ENCODE measurements around the gene CLCA2. TPM values are rescaled to one million over a fixed set of nuclear protein-coding genes. Genes with fewer than 3 reads are reported as not detected.

CLCA2 gene
- under 0.01 TPM in 1 of 2 replicates, not detected in the other for total RNA-seq

GRCh38 chr1:86423873-86424272 lies at the start of gene CLCA2:
TSS of gene CLCA2 (plus strand) at chr1:86424171. CDS start at chr1:86424248, 77 bp downstream.

GRCh38 chr1:86395751-86396497 lies 28.0 kb upstream of the CLCA2 start, which contains the start of gene ODF2L:
TSS of gene ODF2L (minus strand) at chr1:86396323. CDS start at chr1:86387027, 9,296 bp downstream.

GRCh38 chr1:86468501-86468977 lies 44.6 kb downstream of the CLCA2 start, which contains the start of gene CLCA1:
TSS of gene CLCA1 (plus strand) at chr1:86468927. CDS start at chr1:86468972, 45 bp downstream.

Other genes with a start within 250 kb of the CLCA2 start
- gene ODF2L, start 27.8 kb upstream of the CLCA2 start, total RNA-seq: 25.3 and 57.0 TPM in 2 replicates
- not detected in 2 replicates for gene CLCA1, start 44.8 kb downstream of the CLCA2 start, total RNA-seq
- gene CLCA4, start 122.9 kb downstream of the CLCA2 start, total RNA-seq: not detected in 2 replicates

Data from bladder microvascular endothelial cell (primary cell).